Upper lobe of left lung (tissue), 6 donors: ENCODE measurements around the gene SEL1L3. TPM values are rescaled to one million over a fixed set of nuclear protein-coding genes. Genes with fewer than 3 reads are reported as not detected.

Source experiments
- ATAC-seq, 2 donors: fragments of 200-7000 bp; cut with Tn5 transposase; one replicate each; pipeline ENCODE4 v1.9.1; 2022; ENCODE audit warnings: mild to moderate bottlenecking in 2 of 2, moderate library complexity in 2 of 2; ENCODE audit not compliant: low FRiP score in 2 of 2
- DNase-seq, 2 donors: peaks; one replicate each; pipeline ENCODE4 v3.0.0-alpha.2; 2019 to 2020
- H3K27ac ChIP-seq, 4 donors: fragments of 200-600 bp; sonication (generic); one replicate each; pipeline ENCODE4 v1.5.1; 2016 to 2019
- H3K27me3 ChIP-seq, 4 donors: fragments of 200-600 bp; sonication (generic); one replicate each; pipeline ENCODE4 v1.5.1; 2017 to 2019
- H3K36me3 ChIP-seq, 4 donors: fragments of 200-600 bp; sonication (generic); one replicate each; pipeline ENCODE4 v1.5.1; 2016 to 2019
- H3K4me1 ChIP-seq, 4 donors: fragments of 200-600 bp; sonication (generic); one replicate each; pipeline ENCODE4 v1.5.1; 2018 to 2019
- H3K4me3 ChIP-seq, 4 donors: fragments of 200-600 bp; sonication (generic); one replicate each; pipeline ENCODE4 v1.5.1; 2017 to 2019; ENCODE audit warnings: mild to moderate bottlenecking in 2 of 4, moderate library complexity in 1 of 4
- H3K9me3 ChIP-seq, 4 donors: fragments of 200-600 bp; sonication (generic); one replicate each; pipeline ENCODE4 v1.5.1; 2018 to 2019
- EP300 ChIP-seq, 4 donors: sonication (generic); formaldehyde crosslinking; IDR thresholded peaks; one replicate each; pipeline ENCODE4 v1.5.1; 2017; ENCODE audit warnings: antibody characterized with exemption in 4 of 4, control low read depth in 2 of 4
- POLR2A ChIP-seq, 4 donors: fragments of 450-650 bp; IDR thresholded peaks; one replicate each; pipeline ENCODE4 v1.5.1; 2016 to 2017; ENCODE audit warnings: antibody characterized with exemption in 4 of 4, mild to moderate bottlenecking in 2 of 4
- POLR2AphosphoS5 ChIP-seq, 2 donors: sonication (generic); formaldehyde crosslinking; IDR thresholded peaks; one replicate each; pipeline ENCODE4 v1.5.1; 2017; ENCODE audit warnings: antibody characterized with exemption in 2 of 2
- WGBS, 2 donors: methylation state at CpG; one replicate each; pipeline ENCODE4 v1.1.5; 2017 to 2018; 5-methylcytosine and 5-hydroxymethylcytosine counted together
- small RNA-seq, 4 donors: library from RNA; depleted of rRNA; stranded (forward); fragments of <200 nt; gene quantifications; one replicate each; pipeline ENCODE3, GENCODE V24; 2016
- total RNA-seq, 6 donors: library from RNA; depleted of rRNA in 4 of 6; stranded (reverse); fragments of >200 nt in 4 of 6; gene quantifications; one replicate each; pipeline versions ENCODE4 v1.1.0 to v1.2.1, GENCODE V29; 2016 to 2021
- TF ChIP-seq, protein P1 (sequence below), 6 experiments: fragments of 450-650 bp in 4 of 6; fragments of 200-600 bp in 2 of 6; sonication (generic) in 2 of 6; IDR thresholded peaks; one replicate each; pipeline ENCODE4 v1.5.1; 2016 to 2019; ENCODE audit warnings: antibody characterized with exemption in 6 of 6
- donor health status: DM: no; HTN: no; CAD: no; lungs with moderate emphysema.
- donor health status: DM: no; HTN: yes; CAD: no; lungs with severe emphysema.

Gene SEL1L3
- total RNA-seq, 6 donors from 2014 or later: 41.7 to 197 (median 64.7) TPM

DNA sequence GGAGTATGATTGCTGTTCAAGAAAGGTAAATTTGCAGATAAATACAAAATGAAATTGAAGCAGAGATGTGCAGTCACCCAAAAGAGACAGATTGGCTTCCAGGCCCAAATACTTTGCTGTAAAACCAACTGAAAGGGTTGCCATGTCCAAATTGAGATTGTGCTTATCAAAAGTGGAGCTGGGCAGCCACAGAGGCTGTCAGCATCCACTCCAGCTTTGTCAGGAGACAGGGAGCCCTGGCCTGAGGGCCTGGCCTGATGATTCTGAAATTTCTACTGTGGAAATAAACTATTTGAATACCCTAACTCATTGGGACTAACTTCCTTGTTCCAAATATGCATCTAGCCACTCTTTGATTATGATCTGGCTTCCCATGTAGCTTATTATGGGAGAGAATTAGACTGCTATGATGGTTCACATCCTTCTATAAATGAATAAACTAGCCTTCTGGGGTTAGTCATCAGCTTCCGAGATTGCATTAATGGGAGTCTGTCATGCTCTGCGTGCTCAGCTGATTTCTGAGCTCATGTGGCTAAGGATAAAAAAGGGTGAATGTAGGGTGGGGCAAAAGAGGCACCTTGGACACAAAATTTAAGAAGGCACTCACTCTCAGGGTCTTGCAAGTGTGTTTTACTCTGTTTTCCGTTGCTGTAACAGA, 158.9 kb downstream of the SEL1L3 start:
- DNase-seq: no peak
- Histone ChIP-seq H3K4me3 (no peak overlapping the region), H3K27me3 (no peaks in the 10 kb centered on the region), H3K9me3 (no peaks in the 10 kb centered on the region), H3K36me3 (no peaks in the 10 kb centered on the region), H3K27ac (no peak overlapping the region), H3K4me1 (no peaks in the 10 kb centered on the region)
- ATAC-seq: no peak
- TF ChIP-seq POLR2AphosphoS5 (IDR thresholded peaks at IDR 0.05) (no peak), POLR2A (IDR thresholded peaks at IDR 0.05) (no peak), EP300 (IDR thresholded peaks at IDR 0.05) (no peak)
- TF ChIP-seq, protein P1, sequence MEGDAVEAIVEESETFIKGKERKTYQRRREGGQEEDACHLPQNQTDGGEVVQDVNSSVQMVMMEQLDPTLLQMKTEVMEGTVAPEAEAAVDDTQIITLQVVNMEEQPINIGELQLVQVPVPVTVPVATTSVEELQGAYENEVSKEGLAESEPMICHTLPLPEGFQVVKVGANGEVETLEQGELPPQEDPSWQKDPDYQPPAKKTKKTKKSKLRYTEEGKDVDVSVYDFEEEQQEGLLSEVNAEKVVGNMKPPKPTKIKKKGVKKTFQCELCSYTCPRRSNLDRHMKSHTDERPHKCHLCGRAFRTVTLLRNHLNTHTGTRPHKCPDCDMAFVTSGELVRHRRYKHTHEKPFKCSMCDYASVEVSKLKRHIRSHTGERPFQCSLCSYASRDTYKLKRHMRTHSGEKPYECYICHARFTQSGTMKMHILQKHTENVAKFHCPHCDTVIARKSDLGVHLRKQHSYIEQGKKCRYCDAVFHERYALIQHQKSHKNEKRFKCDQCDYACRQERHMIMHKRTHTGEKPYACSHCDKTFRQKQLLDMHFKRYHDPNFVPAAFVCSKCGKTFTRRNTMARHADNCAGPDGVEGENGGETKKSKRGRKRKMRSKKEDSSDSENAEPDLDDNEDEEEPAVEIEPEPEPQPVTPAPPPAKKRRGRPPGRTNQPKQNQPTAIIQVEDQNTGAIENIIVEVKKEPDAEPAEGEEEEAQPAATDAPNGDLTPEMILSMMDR (IDR thresholded peaks at IDR 0.05): no peak
- 72 to 94% methylated on average over 3 of the region's 3 CpGs for WGBS, 2 donors

DNA sequence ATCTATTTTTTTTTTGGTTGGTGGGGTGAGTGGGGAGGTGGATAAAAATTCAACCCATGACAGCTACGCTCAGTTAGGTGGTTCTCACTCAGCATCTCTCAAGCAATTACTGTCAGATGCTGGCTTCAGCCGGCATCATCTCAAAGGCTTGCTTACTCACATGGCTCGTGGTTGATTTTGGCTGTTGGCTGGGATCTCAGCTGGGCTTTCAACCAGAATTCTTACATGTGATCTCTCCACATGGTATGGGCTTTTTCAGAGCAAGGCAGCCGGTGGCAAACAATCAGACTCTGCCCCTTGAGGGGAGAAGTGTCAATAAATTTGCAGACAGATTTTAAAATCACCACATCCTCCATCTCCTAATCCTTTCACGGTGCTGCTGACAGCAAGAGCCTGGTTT, 159.9 kb downstream of the SEL1L3 start:
- TF ChIP-seq EP300 (IDR thresholded peaks at IDR 0.05) (no peak), POLR2AphosphoS5 (IDR thresholded peaks at IDR 0.05) (no peak), POLR2A (IDR thresholded peaks at IDR 0.05) (no peak)
- TF ChIP-seq, protein P1 (IDR thresholded peaks at IDR 0.05): no peak
- WGBS, 2 donors: 63 to 69% methylated on average over 5 of the region's 5 CpGs
- no peaks in the 10 kb centered on the region for H3K9me3 ChIP-seq
- H3K4me1 ChIP-seq: no peaks in the 10 kb centered on the region
- no peaks in the 10 kb centered on the region for H3K36me3 ChIP-seq
- no peak overlapping the region for H3K27ac ChIP-seq
- no peak for DNase-seq
- ATAC-seq: no peak
- H3K27me3 ChIP-seq: no peaks in the 10 kb centered on the region
- no peak overlapping the region for H3K4me3 ChIP-seq

DNA sequence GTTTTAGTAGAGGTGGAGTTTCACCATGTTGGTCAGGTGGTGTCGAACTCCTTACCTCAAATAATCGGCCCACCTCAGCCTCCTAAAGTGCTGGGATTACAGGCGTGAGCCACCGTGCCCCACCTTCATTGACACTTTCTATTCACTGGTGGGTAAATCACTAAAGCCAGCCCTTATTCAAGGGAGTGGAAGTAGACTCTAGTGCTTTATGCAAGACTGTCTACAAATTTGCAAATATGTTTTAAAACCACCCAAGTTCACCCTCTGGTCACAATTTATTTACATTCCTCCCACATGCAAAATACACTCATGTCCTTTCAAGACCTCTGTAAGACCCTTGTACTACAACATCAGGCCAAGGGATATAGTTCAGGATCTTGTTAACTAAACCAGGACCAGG, 162.1 kb downstream of the SEL1L3 start:
- Histone ChIP-seq H3K36me3 (no peaks in the 10 kb centered on the region), H3K4me1 (no peaks in the 10 kb centered on the region), H3K27ac (no peak overlapping the region), H3K27me3 (no peaks in the 10 kb centered on the region), H3K9me3 (no peaks in the 10 kb centered on the region), H3K4me3 (no peak overlapping the region)
- no peak for ATAC-seq
- 83 to 84% methylated on average over 4 of the region's 4 CpGs for WGBS, 2 donors
- no peak for DNase-seq
- TF ChIP-seq POLR2AphosphoS5 (IDR thresholded peaks at IDR 0.05): no peak
- TF ChIP-seq POLR2A (IDR thresholded peaks at IDR 0.05): no peak

DNA sequence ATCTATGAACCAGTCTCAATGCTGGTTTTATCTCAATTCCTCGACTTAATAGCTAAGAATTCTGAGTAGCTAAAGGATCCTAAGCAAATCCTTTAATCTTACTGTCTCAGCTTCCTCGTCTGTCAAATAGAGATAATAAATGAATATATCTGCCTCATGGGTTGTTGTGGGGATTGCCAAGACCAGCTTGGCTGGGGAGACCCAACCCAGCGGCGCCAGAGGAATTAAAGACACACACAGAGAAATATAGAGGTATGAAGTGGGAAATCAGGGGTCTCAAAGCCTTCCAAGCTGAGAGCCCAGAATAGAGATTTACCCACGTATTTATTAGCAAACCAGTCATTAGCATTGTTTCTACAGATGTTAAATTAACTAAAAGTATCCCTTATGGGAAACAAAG, 165.3 kb downstream of the SEL1L3 start:
- H3K36me3 ChIP-seq: no peaks in the 10 kb centered on the region
- no peaks in the 10 kb centered on the region for H3K9me3 ChIP-seq
- no peaks in the 10 kb centered on the region for H3K4me1 ChIP-seq
- ATAC-seq (no peak), DNase-seq (no peak)
- 78 to 83% methylated on average over 5 of the region's 5 CpGs for WGBS, 2 donors
- no peak overlapping the region for H3K27ac ChIP-seq
- TF ChIP-seq EP300 (IDR thresholded peaks at IDR 0.05) (no peak), POLR2AphosphoS5 (IDR thresholded peaks at IDR 0.05) (no peak), POLR2A (IDR thresholded peaks at IDR 0.05) (no peak)
- TF ChIP-seq, protein P1 (IDR thresholded peaks at IDR 0.05): no peak
- H3K27me3 ChIP-seq: no peaks in the 10 kb centered on the region
- H3K4me3 ChIP-seq: no peak overlapping the region

Small RNA genes lying within 50 kb of the gene (small RNA-seq; reads per million reads assigned to genes)
- 0 reads per million in 4 donors for gene MTND4LP22

Other genes starting within 250 kb of the SEL1L3 start
- 1,000 to 10,000 TPM in 4 of 6 donors, 100 to 1,000 TPM in 2; 618 to 2,772 (median 1,642) TPM for gene SLC34A2, start 207.1 kb downstream of the SEL1L3 start, total RNA-seq
- gene SMIM20, start 51.2 kb upstream of the SEL1L3 start, total RNA-seq: 10 to 100 TPM in 4 of 6 donors, 1 to 10 TPM in 2; 7.5 to 33.4 (median 20.8) TPM